Rectal smooth muscle tissue (tissue), 1 donor: ENCODE measurements around the gene MEGF11.

Experiments used
- H3K27ac ChIP-seq: one replicate; pipeline ENCODE4 v1.7.0; 2013; ENCODE audit warnings: low read depth, low read length, inconsistent platforms
- H3K27me3 ChIP-seq: one replicate; pipeline ENCODE4 v1.7.0; 2013; ENCODE audit warnings: low read length; ENCODE audit not compliant: control insufficient read depth, insufficient read depth
- H3K36me3 ChIP-seq: one replicate; pipeline ENCODE4 v1.7.0; 2013; ENCODE audit warnings: low read length; ENCODE audit not compliant: control insufficient read depth, insufficient read depth
- H3K4me1 ChIP-seq: one replicate; pipeline ENCODE4 v1.7.0; 2013; ENCODE audit warnings: low read length; ENCODE audit not compliant: control insufficient read depth, insufficient read depth
- H3K4me3 ChIP-seq: one replicate; pipeline ENCODE4 v1.7.0; 2013; ENCODE audit warnings: low read length
- H3K9ac ChIP-seq: one replicate; pipeline ENCODE4 v1.7.0; 2013; ENCODE audit warnings: low read length

The MEGF11 gene

GRCh38 chr15:66047321-66048024 lies 206.1 kb downstream of the MEGF11 start:
- Histone ChIP-seq H3K27me3 (no peaks in the 10 kb centered on the region), H3K4me1 (no peaks in the 10 kb centered on the region), H3K27ac (no peak overlapping the region), H3K36me3 (no peaks in the 10 kb centered on the region), H3K4me3 (no peak overlapping the region), H3K9ac (no peak overlapping the region)

DNA sequence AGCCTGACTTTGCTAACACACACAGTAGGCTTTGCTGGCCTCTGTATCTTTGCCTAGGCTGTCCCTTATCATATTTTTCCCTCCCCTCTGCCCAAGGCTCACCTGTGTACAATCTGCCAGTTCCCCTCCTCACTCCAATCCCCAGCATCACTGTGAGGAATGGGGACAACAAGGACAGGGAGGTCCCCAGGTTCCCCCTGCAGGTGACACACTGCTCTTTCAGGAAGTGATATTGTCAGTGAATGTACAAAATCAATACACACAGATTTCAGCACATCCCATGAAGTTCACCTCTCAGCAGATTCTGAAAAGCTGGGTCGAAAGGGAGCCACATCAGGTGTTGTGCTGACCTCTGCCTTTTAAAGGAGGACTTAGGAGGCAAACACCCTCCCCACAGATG lies 206.8 kb downstream of the MEGF11 start:
- Histone ChIP-seq H3K4me1 (no peaks in the 10 kb centered on the region), H3K4me3 (no peak overlapping the region), H3K36me3 (no peaks in the 10 kb centered on the region), H3K27me3 (no peaks in the 10 kb centered on the region), H3K27ac (no peak overlapping the region), H3K9ac (no peak overlapping the region)

- Histone ChIP-seq H3K36me3 (no peaks in the 10 kb centered on the region), H3K27me3 (no peaks in the 10 kb centered on the region), H3K4me3 (no peak overlapping the region), H3K27ac (no peak overlapping the region), H3K4me1 (no peaks in the 10 kb centered on the region), H3K9ac (no peak overlapping the region)
Measured at GRCh38 chr15:66046326-66046725, 207.2 kb downstream of the MEGF11 start.

GRCh38 chr15:66045542-66045941 lies 208.0 kb downstream of the MEGF11 start:
- Histone ChIP-seq H3K4me3 (no peak overlapping the region), H3K4me1 (no peaks in the 10 kb centered on the region), H3K36me3 (no peaks in the 10 kb centered on the region), H3K27me3 (no peaks in the 10 kb centered on the region), H3K9ac (no peak overlapping the region), H3K27ac (no peak overlapping the region)

DNA sequence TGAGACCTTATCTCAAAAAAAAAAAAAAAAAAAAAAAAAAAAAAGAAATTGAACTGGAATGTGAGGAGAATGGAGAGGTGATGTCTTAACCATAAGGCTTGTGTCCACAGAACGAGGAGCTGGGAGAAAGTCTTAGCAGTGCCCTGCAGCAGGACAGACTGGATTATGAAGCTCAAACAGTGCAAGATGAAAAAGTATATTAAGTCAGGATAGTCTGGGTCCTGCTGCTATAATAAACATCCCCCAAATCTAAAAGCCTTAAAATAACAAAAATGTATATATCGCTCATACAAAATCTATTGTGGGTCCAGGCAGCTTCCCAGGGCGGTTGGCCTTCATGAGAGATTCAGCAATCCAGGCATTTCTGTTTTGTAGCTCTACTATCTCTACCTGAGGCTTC lies 208.7 kb downstream of the MEGF11 start:
- Histone ChIP-seq H3K27me3 (no peaks in the 10 kb centered on the region), H3K27ac (no peak overlapping the region), H3K9ac (no peak overlapping the region), H3K4me1 (no peaks in the 10 kb centered on the region), H3K36me3 (no peaks in the 10 kb centered on the region), H3K4me3 (no peak overlapping the region)

DNA sequence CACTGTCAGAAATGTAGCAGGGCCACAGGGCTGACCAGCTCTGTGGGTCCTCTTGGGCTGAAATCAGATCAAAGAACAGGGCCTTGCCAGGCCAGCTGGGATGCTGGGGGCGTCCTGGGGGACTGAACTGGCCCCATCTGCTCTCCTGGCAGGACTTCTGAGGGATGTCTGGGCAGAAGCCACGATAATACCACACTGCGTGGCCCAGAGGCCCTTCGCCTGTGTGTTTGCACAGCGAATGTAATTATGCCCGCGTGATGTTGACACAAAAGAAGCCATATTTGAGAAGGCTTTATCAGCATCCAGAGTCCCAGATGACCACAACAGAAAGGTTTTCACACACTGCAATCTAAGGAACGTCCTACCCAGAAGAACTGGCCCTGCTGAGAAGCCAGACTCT lies 210.3 kb downstream of the MEGF11 start:
- no peak overlapping the region for H3K4me3 ChIP-seq
- no peaks in the 10 kb centered on the region for H3K27me3 ChIP-seq
- no peaks in the 10 kb centered on the region for H3K4me1 ChIP-seq
- no peak overlapping the region for H3K27ac ChIP-seq
- no peak overlapping the region for H3K9ac ChIP-seq
- no peaks in the 10 kb centered on the region for H3K36me3 ChIP-seq

DNA sequence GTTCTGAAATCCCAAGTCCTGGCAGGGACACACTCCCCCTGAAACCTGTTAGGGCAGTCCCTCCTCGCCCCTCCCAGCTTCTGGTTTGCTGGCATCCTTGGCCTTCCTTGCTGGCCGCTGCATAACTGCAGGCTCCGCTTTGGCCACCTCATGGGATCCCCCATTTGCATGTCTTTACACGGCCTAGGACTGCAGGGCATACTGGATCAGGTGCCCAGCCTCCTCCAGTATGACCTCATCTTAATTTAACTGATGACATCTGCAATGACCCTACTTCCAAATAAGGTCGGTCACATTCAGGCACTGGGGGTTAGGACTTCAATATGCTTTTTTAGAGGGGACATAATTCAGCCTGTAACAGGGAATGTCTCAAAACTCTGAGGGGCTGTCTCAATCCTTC lies 210.9 kb downstream of the MEGF11 start:
- no peak overlapping the region for H3K9ac ChIP-seq
- no peaks in the 10 kb centered on the region for H3K4me1 ChIP-seq
- no peak overlapping the region for H3K4me3 ChIP-seq
- H3K36me3 ChIP-seq, result no peaks in the 10 kb centered on the region
- no peaks in the 10 kb centered on the region for H3K27me3 ChIP-seq
- H3K27ac ChIP-seq, result no peak overlapping the region

DNA sequence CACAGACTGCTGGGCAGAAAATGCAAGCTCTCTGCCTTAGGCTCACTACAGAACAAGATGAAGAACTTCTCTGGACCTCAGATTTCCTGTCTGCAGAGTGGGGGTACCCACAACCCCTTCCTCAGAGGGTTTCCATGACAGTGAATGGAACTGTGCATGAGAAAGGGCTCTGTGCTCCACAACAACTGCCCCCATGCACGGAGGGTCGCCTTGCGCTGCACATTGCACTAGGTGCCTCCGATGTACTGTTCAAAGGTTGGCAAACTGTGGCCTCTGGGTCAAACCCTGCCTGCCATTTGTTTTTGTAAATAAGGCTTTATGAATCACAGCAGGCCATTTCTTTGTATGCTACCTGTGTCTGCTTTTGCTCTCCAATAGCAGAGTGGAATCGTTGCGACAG lies 212.3 kb downstream of the MEGF11 start:
- Histone ChIP-seq H3K36me3 (no peaks in the 10 kb centered on the region), H3K9ac (no peak overlapping the region), H3K27ac (no peak overlapping the region), H3K4me3 (no peak overlapping the region), H3K27me3 (peaks cover 2% of the 10 kb centered on the region), H3K4me1 (no peaks in the 10 kb centered on the region)

- H3K4me3 ChIP-seq, result no peak overlapping the region
- H3K27me3 ChIP-seq, result peaks cover 2% of the 10 kb centered on the region
- no peaks in the 10 kb centered on the region for H3K4me1 ChIP-seq
- H3K27ac ChIP-seq, result no peak overlapping the region
- H3K36me3 ChIP-seq, result no peaks in the 10 kb centered on the region
- H3K9ac ChIP-seq, result no peak overlapping the region
Measured at GRCh38 chr15:66040211-66040892, 213.2 kb downstream of the MEGF11 start.

DNA sequence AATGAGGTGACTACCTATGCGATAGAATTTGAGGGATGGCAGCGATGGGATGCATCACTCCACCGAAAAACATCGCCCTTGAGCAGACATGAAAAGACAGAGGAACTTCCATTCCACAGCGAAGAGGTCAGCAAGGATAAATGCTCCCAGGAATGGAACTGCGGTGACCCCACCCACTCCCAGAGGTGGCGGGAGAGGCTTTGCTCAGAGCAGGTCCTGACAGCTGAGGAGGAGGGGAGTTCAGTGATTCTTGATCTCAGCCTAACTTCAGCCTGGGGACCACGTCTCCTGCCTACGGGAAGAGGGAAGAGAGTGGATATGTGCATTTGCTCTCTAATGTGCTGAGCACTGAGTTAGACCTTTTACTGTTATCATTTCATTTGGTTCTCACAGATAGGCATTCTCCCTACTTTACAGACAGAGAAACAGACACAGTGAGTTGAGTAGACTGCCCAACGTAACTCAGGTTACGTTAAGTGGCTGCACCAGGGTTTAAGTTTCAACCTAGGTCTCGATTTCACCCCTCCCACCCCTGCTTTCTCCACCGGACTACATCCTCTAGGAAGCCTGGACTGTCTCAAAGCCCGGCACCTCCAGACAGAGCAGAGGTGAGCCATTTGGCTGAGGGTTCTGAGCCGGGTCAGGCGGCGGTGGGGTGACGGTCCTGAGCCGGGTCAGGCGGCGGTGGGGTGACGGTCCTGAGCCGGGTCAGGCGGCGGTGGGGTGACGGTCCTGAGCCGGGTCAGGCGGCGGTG lies 214.3 kb downstream of the MEGF11 start:
- no peaks in the 10 kb centered on the region for H3K4me1 ChIP-seq
- no peak overlapping the region for H3K27ac ChIP-seq
- H3K9ac ChIP-seq, result no peak overlapping the region
- H3K27me3 ChIP-seq, result peaks cover 2% of the 10 kb centered on the region
- H3K36me3 ChIP-seq, result no peaks in the 10 kb centered on the region
- no peak overlapping the region for H3K4me3 ChIP-seq

GRCh38 chr15:66038387-66039116 lies 215.0 kb downstream of the MEGF11 start:
- Histone ChIP-seq H3K27ac (no peak overlapping the region), H3K27me3 (peaks cover 2% of the 10 kb centered on the region), H3K4me3 (no peak overlapping the region), H3K36me3 (no peaks in the 10 kb centered on the region), H3K4me1 (no peaks in the 10 kb centered on the region), H3K9ac (no peak overlapping the region)

DNA sequence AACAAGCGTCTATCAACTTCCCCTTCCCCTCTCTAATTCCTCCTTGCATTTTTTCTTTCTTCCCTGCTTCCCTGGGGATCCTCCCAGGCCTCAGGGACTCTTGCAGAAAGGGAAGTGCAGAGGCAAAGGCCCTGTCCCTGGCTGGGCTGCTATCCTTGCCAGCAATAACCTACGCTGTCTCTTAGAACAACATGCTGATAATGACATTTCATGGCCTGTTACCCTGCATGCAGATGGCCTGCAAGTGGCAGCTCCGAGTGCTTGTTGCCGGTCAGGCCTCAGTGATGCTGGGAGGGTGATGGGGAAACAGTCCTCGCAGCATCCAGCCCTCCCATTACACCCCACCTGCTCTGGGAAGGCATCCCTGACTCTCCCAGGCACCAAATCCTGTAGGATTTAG lies 216.7 kb downstream of the MEGF11 start:
- no peak overlapping the region for H3K9ac ChIP-seq
- no peaks in the 10 kb centered on the region for H3K36me3 ChIP-seq
- no peak overlapping the region for H3K27ac ChIP-seq
- no peak overlapping the region for H3K4me3 ChIP-seq
- no peaks in the 10 kb centered on the region for H3K4me1 ChIP-seq
- peaks cover 2% of the 10 kb centered on the region for H3K27me3 ChIP-seq
